C4-2B (cell line): Measurements from ENCODE around the gene GALNT10.

Experiments used
- ZFX ChIP-seq: fragments of 450-650 bp; IDR thresholded peaks from 2 replicates; pipeline ENCODE4 v1.6.1; 2017
- TF ChIP-seq, protein P1 (sequence below): fragments of 450-650 bp; conservative IDR thresholded peaks from 2 replicates; pipeline ENCODE4 v1.5.1; 2017; ENCODE audit warnings: mild to moderate bottlenecking

DNA sequence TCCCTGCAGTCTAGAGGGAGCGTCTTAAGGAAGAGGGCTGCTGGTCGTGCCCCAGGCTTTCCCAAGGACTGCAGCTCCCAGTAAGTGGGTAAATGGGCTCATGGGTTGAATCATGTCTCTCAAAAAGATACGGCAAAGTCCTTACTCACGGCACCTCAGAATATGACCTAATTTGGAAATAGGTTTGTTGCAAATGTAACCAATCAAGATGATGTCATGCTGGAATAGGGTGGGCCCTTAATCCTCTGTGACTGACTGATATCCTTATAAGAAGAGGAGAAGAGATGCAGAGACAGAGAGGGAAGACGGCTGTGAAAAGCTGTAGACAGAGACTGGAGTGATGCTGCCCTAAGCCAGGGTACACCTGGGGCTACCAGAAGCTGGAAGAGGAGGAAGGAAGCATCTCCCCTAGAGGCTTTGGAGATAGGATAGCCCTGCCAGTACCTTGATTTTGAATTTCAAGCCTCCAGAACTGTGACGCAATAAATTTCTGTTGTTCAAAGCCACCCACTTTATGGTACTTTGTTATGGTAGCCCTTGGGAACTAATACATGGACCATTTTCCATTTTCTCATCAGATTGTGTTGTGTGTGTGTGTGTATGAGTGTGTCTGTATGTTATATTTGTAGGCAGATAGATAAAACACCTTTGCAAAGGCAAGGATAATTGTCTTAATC is 15.0 kb downstream of the GALNT10 start:
- TF ChIP-seq, protein P1, sequence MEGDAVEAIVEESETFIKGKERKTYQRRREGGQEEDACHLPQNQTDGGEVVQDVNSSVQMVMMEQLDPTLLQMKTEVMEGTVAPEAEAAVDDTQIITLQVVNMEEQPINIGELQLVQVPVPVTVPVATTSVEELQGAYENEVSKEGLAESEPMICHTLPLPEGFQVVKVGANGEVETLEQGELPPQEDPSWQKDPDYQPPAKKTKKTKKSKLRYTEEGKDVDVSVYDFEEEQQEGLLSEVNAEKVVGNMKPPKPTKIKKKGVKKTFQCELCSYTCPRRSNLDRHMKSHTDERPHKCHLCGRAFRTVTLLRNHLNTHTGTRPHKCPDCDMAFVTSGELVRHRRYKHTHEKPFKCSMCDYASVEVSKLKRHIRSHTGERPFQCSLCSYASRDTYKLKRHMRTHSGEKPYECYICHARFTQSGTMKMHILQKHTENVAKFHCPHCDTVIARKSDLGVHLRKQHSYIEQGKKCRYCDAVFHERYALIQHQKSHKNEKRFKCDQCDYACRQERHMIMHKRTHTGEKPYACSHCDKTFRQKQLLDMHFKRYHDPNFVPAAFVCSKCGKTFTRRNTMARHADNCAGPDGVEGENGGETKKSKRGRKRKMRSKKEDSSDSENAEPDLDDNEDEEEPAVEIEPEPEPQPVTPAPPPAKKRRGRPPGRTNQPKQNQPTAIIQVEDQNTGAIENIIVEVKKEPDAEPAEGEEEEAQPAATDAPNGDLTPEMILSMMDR: no peak
- TF ChIP-seq ZFX: no peak
